ENCODE data around the gene RAPSN.
A peak's percentile ranks its signal among the peaks of the same experiment; 100 is the strongest.

The RAPSN gene

DNA sequence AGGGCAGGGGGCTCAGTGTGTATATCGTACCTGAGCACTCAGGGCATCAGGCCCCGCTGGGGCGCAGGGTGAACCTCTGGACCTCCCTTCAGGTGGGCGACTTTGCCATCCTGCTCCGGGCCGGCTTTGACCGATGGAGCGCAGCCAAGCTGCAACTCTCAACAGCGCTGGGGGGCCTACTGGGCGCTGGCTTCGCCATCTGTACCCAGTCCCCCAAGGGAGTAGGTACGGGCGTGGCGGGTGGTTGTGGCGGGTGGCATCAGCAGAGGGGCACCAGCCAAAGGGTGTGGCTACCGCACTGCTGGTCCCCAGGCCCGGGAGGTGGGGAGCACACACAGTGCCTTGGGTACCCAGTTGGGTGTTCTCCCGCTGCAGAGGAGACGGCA lies 34.3 kb downstream of the RAPSN start:
- Histone ChIP-seq H3K79me2 (ENCODE audit: insufficient read depth, low read length) (no peaks in the 10 kb centered on the region), H3K4me3 (ENCODE audit: low read depth, low read length, poor library complexity, severe bottlenecking) (no peak overlapping the region), H3K4me1 (ENCODE audit: insufficient read depth, low read length, severe bottlenecking) (peaks cover 26% of the 10 kb centered on the region), H3K9me2 (ENCODE audit: low read depth, low read length) (no peaks in the 10 kb centered on the region), H3K27me3 (ENCODE audit: insufficient read depth, low read length) (no peaks in the 10 kb centered on the region), H3K36me3 (ENCODE audit: insufficient read depth, low read length) (peaks cover 37% of the 10 kb centered on the region), H3K9me3 (ENCODE audit: low read length) (no peaks in the 10 kb centered on the region), H3K9ac (ENCODE audit: low read length) (no peak overlapping the region; the same call in 1 of the 2 replicates), H3F3A (ENCODE audit: insufficient read depth, low read length) (no peaks in the 10 kb centered on the region), H2AFZ (ENCODE audit: low read length) (no peak overlapping the region), H3K4me2 (ENCODE audit: low read length) (peak overlapping the region; percentile 35; the same call in 1 of the 2 replicates), H4K20me1 (ENCODE audit: insufficient read depth, low read length) (no peaks in the 10 kb centered on the region), H3K27ac (ENCODE audit: low read depth, low read length, poor library complexity, severe bottlenecking) (peak overlapping the region; percentile 10)
- TF ChIP-seq EZH2 (IDR thresholded peaks at IDR 0.05; ENCODE audit: borderline replicate concordance, low read length) = no peak
- TF ChIP-seq, protein P1, sequence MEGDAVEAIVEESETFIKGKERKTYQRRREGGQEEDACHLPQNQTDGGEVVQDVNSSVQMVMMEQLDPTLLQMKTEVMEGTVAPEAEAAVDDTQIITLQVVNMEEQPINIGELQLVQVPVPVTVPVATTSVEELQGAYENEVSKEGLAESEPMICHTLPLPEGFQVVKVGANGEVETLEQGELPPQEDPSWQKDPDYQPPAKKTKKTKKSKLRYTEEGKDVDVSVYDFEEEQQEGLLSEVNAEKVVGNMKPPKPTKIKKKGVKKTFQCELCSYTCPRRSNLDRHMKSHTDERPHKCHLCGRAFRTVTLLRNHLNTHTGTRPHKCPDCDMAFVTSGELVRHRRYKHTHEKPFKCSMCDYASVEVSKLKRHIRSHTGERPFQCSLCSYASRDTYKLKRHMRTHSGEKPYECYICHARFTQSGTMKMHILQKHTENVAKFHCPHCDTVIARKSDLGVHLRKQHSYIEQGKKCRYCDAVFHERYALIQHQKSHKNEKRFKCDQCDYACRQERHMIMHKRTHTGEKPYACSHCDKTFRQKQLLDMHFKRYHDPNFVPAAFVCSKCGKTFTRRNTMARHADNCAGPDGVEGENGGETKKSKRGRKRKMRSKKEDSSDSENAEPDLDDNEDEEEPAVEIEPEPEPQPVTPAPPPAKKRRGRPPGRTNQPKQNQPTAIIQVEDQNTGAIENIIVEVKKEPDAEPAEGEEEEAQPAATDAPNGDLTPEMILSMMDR (IDR thresholded peaks at IDR 0.05; ENCODE audit: low read length) = no peak

DNA sequence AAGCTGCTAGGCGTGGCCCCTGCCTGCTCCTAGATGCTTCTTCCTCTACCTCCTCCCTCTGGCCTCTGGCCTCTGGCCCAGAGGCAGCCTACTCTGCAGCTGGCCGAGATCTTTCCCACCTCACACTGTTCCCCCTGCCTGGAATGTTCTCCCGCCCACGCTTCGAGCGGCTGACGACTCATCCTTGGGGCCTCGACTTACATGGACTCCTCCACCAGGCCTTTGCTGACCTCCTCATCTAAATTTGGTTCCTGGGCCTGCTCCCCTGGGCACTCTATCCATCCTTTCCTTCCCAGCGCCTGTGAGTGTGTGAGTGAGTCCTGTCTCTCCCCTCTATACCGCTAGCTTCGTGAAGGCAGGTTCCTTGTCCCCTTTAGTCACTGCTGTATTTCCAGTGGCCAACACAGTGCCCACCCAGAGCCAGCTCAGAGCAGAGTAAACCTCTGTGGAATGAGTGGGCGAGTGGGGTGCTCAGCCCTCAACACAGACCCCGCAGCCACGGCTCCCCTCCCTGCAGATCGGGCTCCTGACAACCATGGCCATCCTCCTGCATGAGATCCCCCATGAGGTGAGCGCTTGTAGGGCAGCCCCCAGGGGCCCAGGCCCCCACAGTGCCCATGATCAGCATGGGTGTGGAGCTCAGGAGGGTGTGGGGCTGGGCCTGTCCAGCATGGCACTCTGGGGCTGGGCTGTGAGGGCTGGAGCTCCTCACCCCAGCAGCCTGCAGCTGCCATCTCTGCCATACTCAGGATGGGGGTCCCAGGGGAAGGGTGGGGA lies 34.8 kb downstream of the RAPSN start:
- peak overlapping the region; percentile 10 for H3K27ac ChIP-seq (ENCODE audit: low read depth, low read length, poor library complexity, severe bottlenecking)
- no peak overlapping the region for H3K9ac ChIP-seq (ENCODE audit: low read length)
- H3K36me3 ChIP-seq (ENCODE audit: insufficient read depth, low read length) = peaks cover 34% of the 10 kb centered on the region
- no peaks in the 10 kb centered on the region for H3K27me3 ChIP-seq (ENCODE audit: insufficient read depth, low read length)
- H3K9me2 ChIP-seq (ENCODE audit: low read depth, low read length) = no peaks in the 10 kb centered on the region
- H3K9me3 ChIP-seq (ENCODE audit: low read length) = no peaks in the 10 kb centered on the region
- no peaks in the 10 kb centered on the region for H4K20me1 ChIP-seq (ENCODE audit: insufficient read depth, low read length)
- peaks cover 32% of the 10 kb centered on the region for H3K4me1 ChIP-seq (ENCODE audit: insufficient read depth, low read length, severe bottlenecking)
- no peak overlapping the region for H2AFZ ChIP-seq (ENCODE audit: low read length)
- no peak for TF ChIP-seq EZH2 (IDR thresholded peaks at IDR 0.05; ENCODE audit: borderline replicate concordance, low read length)
- TF ChIP-seq, protein P1 (IDR thresholded peaks at IDR 0.05; ENCODE audit: low read length) = no peak
- H3F3A ChIP-seq (ENCODE audit: insufficient read depth, low read length) = no peaks in the 10 kb centered on the region
- no peaks in the 10 kb centered on the region for H3K79me2 ChIP-seq (ENCODE audit: insufficient read depth, low read length)
- H3K4me2 ChIP-seq (ENCODE audit: low read length) = peak overlapping the region; percentile 35; the same call in 1 of the 2 replicates
- H3K4me3 ChIP-seq (ENCODE audit: low read depth, low read length, poor library complexity, severe bottlenecking) = no peak overlapping the region

- H3K79me2 ChIP-seq (ENCODE audit: insufficient read depth, low read length) = no peaks in the 10 kb centered on the region
These were observed 35.6 kb downstream of the RAPSN start for GRCh38 chr11:47413351-47413750.

More at GRCh38 chr11:47413351-47413750, 35.6 kb downstream of the RAPSN start:
- Histone ChIP-seq H3K4me1 (ENCODE audit: insufficient read depth, low read length, severe bottlenecking) (peaks cover 36% of the 10 kb centered on the region), H2AFZ (ENCODE audit: low read length) (no peak overlapping the region), H3K36me3 (ENCODE audit: insufficient read depth, low read length) (peaks cover 26% of the 10 kb centered on the region), H4K20me1 (ENCODE audit: insufficient read depth, low read length) (no peaks in the 10 kb centered on the region), H3K27me3 (ENCODE audit: insufficient read depth, low read length) (no peaks in the 10 kb centered on the region), H3K27ac (ENCODE audit: low read depth, low read length, poor library complexity, severe bottlenecking) (no peak overlapping the region), H3K9ac (ENCODE audit: low read length) (no peak overlapping the region), H3K4me2 (ENCODE audit: low read length) (no peak overlapping the region), H3K4me3 (ENCODE audit: low read depth, low read length, poor library complexity, severe bottlenecking) (no peak overlapping the region), H3K9me2 (ENCODE audit: low read depth, low read length) (no peaks in the 10 kb centered on the region), H3F3A (ENCODE audit: insufficient read depth, low read length) (no peaks in the 10 kb centered on the region), H3K9me3 (ENCODE audit: low read length) (no peaks in the 10 kb centered on the region)
- TF ChIP-seq EZH2 (IDR thresholded peaks at IDR 0.05; ENCODE audit: borderline replicate concordance, low read length) = no peak
- TF ChIP-seq, protein P1 (IDR thresholded peaks at IDR 0.05; ENCODE audit: low read length) = no peak

All from OCI-LY1 (cell line).